ENCODE results near the gene MCF2L.

- TF ChIP-seq CTCF (conservative IDR thresholded peaks at IDR 0.05; ENCODE audit: low read depth, low read length) (no peak), EZH2phosphoT487 (IDR thresholded peaks at IDR 0.05; ENCODE audit: borderline replicate concordance, low read length) (no peak), EZH2 (IDR thresholded peaks at IDR 0.05; ENCODE audit: low read length, unreplicated experiment) (no peak)
These were observed 55.5 kb downstream of the MCF2L start for GRCh38 chr13:113024466-113024865.
